Measurements from ENCODE around the gene MCM6.

The MCM6 gene

GRCh38 chr2:135845257-135845656 is 31.0 kb downstream of the MCM6 start:
- DNase-seq (ENCODE audit: low spot score in 2 of 2) (no peak), ATAC-seq (ENCODE audit: low read depth) (no peak)
- peaks cover 5% of the 10 kb centered on the region for H3K4me1 Mint-ChIP-seq
- no peaks in the 10 kb centered on the region for H3K27me3 Mint-ChIP-seq
- H3K36me3 Mint-ChIP-seq: peaks cover 41% of the 10 kb centered on the region
- H3K27ac Mint-ChIP-seq: no peak overlapping the region
- no peak overlapping the region for H3K4me3 Mint-ChIP-seq
- H3K9me3 Mint-ChIP-seq: no peaks in the 10 kb centered on the region

GRCh38 chr2:135844301-135844895 is 31.8 kb downstream of the MCM6 start:
- Mint-ChIP-seq H3K27ac (no peak overlapping the region), H3K4me3 (no peak overlapping the region), H3K27me3 (no peaks in the 10 kb centered on the region), H3K9me3 (no peaks in the 10 kb centered on the region), H3K4me1 (peaks cover 7% of the 10 kb centered on the region), H3K36me3 (peaks cover 38% of the 10 kb centered on the region)
- ATAC-seq (ENCODE audit: low read depth) (no peak), DNase-seq (ENCODE audit: low spot score in 2 of 2) (no peak)

GRCh38 chr2:135843671-135844070 is 32.6 kb downstream of the MCM6 start:
- Mint-ChIP-seq H3K36me3 (peaks cover 33% of the 10 kb centered on the region), H3K4me3 (no peak overlapping the region), H3K9me3 (no peaks in the 10 kb centered on the region)

GRCh38 chr2:135840601-135841000 is 35.6 kb downstream of the MCM6 start:
- H3K4me3 Mint-ChIP-seq: no peak overlapping the region
- ATAC-seq (ENCODE audit: low read depth) (no peak), DNase-seq (ENCODE audit: low spot score in 2 of 2) (no peak)
- no peaks in the 10 kb centered on the region for H3K27me3 Mint-ChIP-seq
- peak overlapping the region; percentile 41 for H3K27ac Mint-ChIP-seq
- peaks cover 22% of the 10 kb centered on the region for H3K36me3 Mint-ChIP-seq
- H3K9me3 Mint-ChIP-seq: no peaks in the 10 kb centered on the region
- peaks cover 5% of the 10 kb centered on the region for H3K4me1 Mint-ChIP-seq

More at GRCh38 chr2:135843671-135844070, 32.6 kb downstream of the MCM6 start:
- DNase-seq (ENCODE audit: low spot score in 2 of 2) (no peak), ATAC-seq (ENCODE audit: low read depth) (no peak)
- Mint-ChIP-seq H3K27me3 (no peaks in the 10 kb centered on the region), H3K4me1 (peaks cover 7% of the 10 kb centered on the region), H3K27ac (no peak overlapping the region)

- Mint-ChIP-seq H3K27me3 (no peaks in the 10 kb centered on the region), H3K9me3 (no peaks in the 10 kb centered on the region), H3K36me3 (peaks cover 22% of the 10 kb centered on the region), H3K4me1 (peaks cover 5% of the 10 kb centered on the region), H3K27ac (peak overlapping the region; percentile 41), H3K4me3 (no peak overlapping the region)
- ATAC-seq (ENCODE audit: low read depth): no peak
- DNase-seq (ENCODE audit: low spot score in 2 of 2): no peak
These were observed 36.5 kb downstream of the MCM6 start for GRCh38 chr2:135839713-135840112.

GRCh38 chr2:135838502-135838901 is 37.7 kb downstream of the MCM6 start:
- Mint-ChIP-seq H3K27ac (no peak overlapping the region), H3K36me3 (peaks cover 10% of the 10 kb centered on the region), H3K4me3 (no peak overlapping the region), H3K9me3 (no peaks in the 10 kb centered on the region), H3K4me1 (peaks cover 5% of the 10 kb centered on the region), H3K27me3 (no peaks in the 10 kb centered on the region)
- DNase-seq (ENCODE audit: low spot score in 2 of 2) (no peak), ATAC-seq (ENCODE audit: low read depth) (no peak)

- DNase-seq (ENCODE audit: low spot score in 2 of 2) (no peak), ATAC-seq (ENCODE audit: low read depth) (no peak)
- H3K9me3 Mint-ChIP-seq: no peaks in the 10 kb centered on the region
- no peak within 1 kb of the TSS for H3K4me3 Mint-ChIP-seq
- H3K27me3 Mint-ChIP-seq: no peaks in the 10 kb centered on the region
- peaks cover 2% of the 10 kb centered on the region for H3K36me3 Mint-ChIP-seq
- peaks cover 5% of the 10 kb centered on the region for H3K4me1 Mint-ChIP-seq
- no peak within 1 kb of the TSS for H3K27ac Mint-ChIP-seq
These were observed 39.5 kb downstream of the MCM6 start, which contains the start of gene LCT for GRCh38 chr2:135836596-135837270. Gene LCT (minus strand): TSS chr2:135837184. CDS start chr2:135837169, 15 bp downstream.

GRCh38 chr2:135832891-135833290 is 43.4 kb downstream of the MCM6 start:
- Mint-ChIP-seq H3K27ac (no peak overlapping the region), H3K4me1 (peaks cover 3% of the 10 kb centered on the region), H3K9me3 (no peaks in the 10 kb centered on the region), H3K27me3 (no peaks in the 10 kb centered on the region), H3K4me3 (no peak overlapping the region), H3K36me3 (no peaks in the 10 kb centered on the region)
- DNase-seq (ENCODE audit: low spot score in 2 of 2) (no peak), ATAC-seq (ENCODE audit: low read depth) (no peak)

GRCh38 chr2:135831180-135831812 is 44.9 kb downstream of the MCM6 start:
- Mint-ChIP-seq H3K9me3 (no peaks in the 10 kb centered on the region), H3K36me3 (no peaks in the 10 kb centered on the region), H3K27me3 (no peaks in the 10 kb centered on the region), H3K27ac (no peak overlapping the region), H3K4me3 (no peak overlapping the region), H3K4me1 (peaks cover under 1% of the 10 kb centered on the region)
- DNase-seq (ENCODE audit: low spot score in 2 of 2) (no peak), ATAC-seq (ENCODE audit: low read depth) (no peak)

GRCh38 chr2:135829378-135830135 is 46.7 kb downstream of the MCM6 start:
- no peaks in the 10 kb centered on the region for H3K27me3 Mint-ChIP-seq
- no peak for DNase-seq (ENCODE audit: low spot score in 2 of 2)
- H3K4me3 Mint-ChIP-seq: no peak overlapping the region
- H3K36me3 Mint-ChIP-seq: no peaks in the 10 kb centered on the region
- no peaks in the 10 kb centered on the region for H3K9me3 Mint-ChIP-seq
- H3K27ac Mint-ChIP-seq: no peak overlapping the region
- ATAC-seq (ENCODE audit: low read depth): no peak
- H3K4me1 Mint-ChIP-seq: no peaks in the 10 kb centered on the region

- no peak for DNase-seq (ENCODE audit: low spot score in 2 of 2)
- Mint-ChIP-seq H3K4me3 (no peak overlapping the region), H3K9me3 (peaks cover 7% of the 10 kb centered on the region), H3K27me3 (no peaks in the 10 kb centered on the region), H3K4me1 (no peaks in the 10 kb centered on the region), H3K27ac (no peak overlapping the region), H3K36me3 (peaks cover 4% of the 10 kb centered on the region)
- no peak for ATAC-seq (ENCODE audit: low read depth)
These were observed 49.7 kb downstream of the MCM6 start for GRCh38 chr2:135826544-135826943.

GRCh38 chr2:135825550-135826176 is 50.6 kb downstream of the MCM6 start:
- DNase-seq (ENCODE audit: low spot score in 2 of 2) (no peak), ATAC-seq (ENCODE audit: low read depth) (no peak)
- no peaks in the 10 kb centered on the region for H3K4me1 Mint-ChIP-seq
- H3K9me3 Mint-ChIP-seq: peaks cover 7% of the 10 kb centered on the region
- H3K36me3 Mint-ChIP-seq: peaks cover 4% of the 10 kb centered on the region
- H3K27me3 Mint-ChIP-seq: no peaks in the 10 kb centered on the region
- no peak overlapping the region for H3K4me3 Mint-ChIP-seq
- no peak overlapping the region for H3K27ac Mint-ChIP-seq

- no peak for DNase-seq (ENCODE audit: low spot score in 2 of 2)
- no peak overlapping the region for H3K27ac Mint-ChIP-seq
- peaks cover 7% of the 10 kb centered on the region for H3K9me3 Mint-ChIP-seq
- H3K27me3 Mint-ChIP-seq: peaks cover 3% of the 10 kb centered on the region
- H3K4me3 Mint-ChIP-seq: no peak overlapping the region
- no peak for ATAC-seq (ENCODE audit: low read depth)
- peaks cover 3% of the 10 kb centered on the region for H3K4me1 Mint-ChIP-seq
- peaks cover 4% of the 10 kb centered on the region for H3K36me3 Mint-ChIP-seq
These were observed 51.1 kb downstream of the MCM6 start for GRCh38 chr2:135825131-135825530.

GRCh38 chr2:135822855-135823254 is 53.4 kb downstream of the MCM6 start:
- ATAC-seq (ENCODE audit: low read depth) (no peak), DNase-seq (ENCODE audit: low spot score in 2 of 2) (no peak)
- Mint-ChIP-seq H3K27ac (no peak overlapping the region), H3K4me1 (peaks cover 3% of the 10 kb centered on the region), H3K4me3 (no peak overlapping the region), H3K27me3 (peaks cover 3% of the 10 kb centered on the region), H3K36me3 (peaks cover 4% of the 10 kb centered on the region), H3K9me3 (peaks cover 7% of the 10 kb centered on the region)
